Mesothelial cell of epicardium (in vitro differentiated cells): ENCODE measurements around the gene ABCA13. TPM values are rescaled to one million over a fixed set of nuclear protein-coding genes. Genes with fewer than 3 reads are reported as not detected.

ENCODE experiments used
- DNase-seq, 2 experiments: peaks; one replicate each; pipeline ENCODE4 v3.0.0; 2021; ENCODE audit warnings: low spot score in 2 of 2; ENCODE audit not compliant: unreplicated experiment in 2 of 2
- H3K27ac Mint-ChIP-seq: 2 replicates; pipeline ENCODE4 v1.8.0; 2021; ENCODE audit warnings: mixed read lengths
- H3K27me3 Mint-ChIP-seq: 2 replicates; pipeline ENCODE4 v1.8.0; 2021; ENCODE audit warnings: low read depth, mixed read lengths
- H3K36me3 Mint-ChIP-seq: 2 replicates; pipeline ENCODE4 v1.8.0; 2021; ENCODE audit warnings: mixed read lengths
- H3K4me1 Mint-ChIP-seq: 2 replicates; pipeline ENCODE4 v1.8.0; 2021; ENCODE audit warnings: mixed read lengths
- H3K4me3 Mint-ChIP-seq: 2 replicates; pipeline ENCODE4 v1.8.0; 2021; ENCODE audit warnings: mild to moderate bottlenecking, moderate library complexity, mixed read lengths
- H3K9me3 Mint-ChIP-seq: 2 replicates; pipeline ENCODE4 v1.8.0; 2021; ENCODE audit warnings: mixed read lengths
- total RNA-seq: library from RNA; stranded (reverse); gene quantifications from 3 replicates; pipeline ENCODE4 v1.2.1, GENCODE V29; 2021
- TF ChIP-seq, protein P1 (sequence below): fragments of 200-600 bp; sonication (generic); IDR thresholded peaks from one replicate; pipeline ENCODE4 v1.5.0; 2021; ENCODE audit warnings: antibody characterized with exemption; ENCODE audit not compliant: unreplicated experiment

The ABCA13 gene
- total RNA-seq, 1 donor from 2014 or later, result 0.29 TPM

DNA sequence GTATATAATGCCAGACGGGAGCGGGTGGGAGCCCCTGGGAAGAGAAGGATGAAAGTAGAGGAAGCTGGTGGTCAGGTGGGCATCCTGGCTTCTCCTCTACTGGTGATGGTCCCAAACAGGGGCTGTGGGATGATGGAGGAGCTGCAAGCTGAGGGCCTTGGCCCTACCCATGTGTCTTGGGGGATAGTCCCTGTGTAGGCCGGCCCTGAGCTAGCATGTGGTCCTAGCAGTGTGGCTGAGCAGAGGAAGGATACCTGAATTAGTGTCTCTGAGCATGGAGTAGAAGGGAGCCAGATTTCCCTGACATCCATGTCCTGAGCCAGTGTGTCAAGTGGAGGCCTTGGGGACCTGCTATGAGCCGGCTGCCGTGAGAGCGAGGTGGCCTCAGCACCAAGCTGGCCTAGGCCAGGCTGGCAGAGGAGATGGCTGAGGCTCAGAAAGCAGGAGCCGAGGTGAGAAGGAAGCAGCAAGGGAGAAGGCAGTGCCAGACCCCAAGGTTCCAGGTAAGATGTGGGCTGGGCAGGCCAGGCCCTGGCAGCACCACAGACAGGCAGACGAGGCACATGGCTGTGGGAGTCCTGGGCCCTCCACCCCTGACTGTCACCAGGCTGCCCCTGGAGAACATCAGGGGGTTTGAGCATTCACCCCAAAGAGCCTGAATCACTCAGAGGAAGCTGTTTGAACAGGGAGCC is 150.2 kb downstream of the ABCA13 start:
- H3K36me3 Mint-ChIP-seq, result no peaks in the 10 kb centered on the region
- H3K27ac Mint-ChIP-seq, result no peak overlapping the region
- no peak for DNase-seq
- no peaks in the 10 kb centered on the region for H3K27me3 Mint-ChIP-seq
- peaks cover 17% of the 10 kb centered on the region for H3K9me3 Mint-ChIP-seq
- no peak overlapping the region for H3K4me3 Mint-ChIP-seq
- TF ChIP-seq, protein P1, sequence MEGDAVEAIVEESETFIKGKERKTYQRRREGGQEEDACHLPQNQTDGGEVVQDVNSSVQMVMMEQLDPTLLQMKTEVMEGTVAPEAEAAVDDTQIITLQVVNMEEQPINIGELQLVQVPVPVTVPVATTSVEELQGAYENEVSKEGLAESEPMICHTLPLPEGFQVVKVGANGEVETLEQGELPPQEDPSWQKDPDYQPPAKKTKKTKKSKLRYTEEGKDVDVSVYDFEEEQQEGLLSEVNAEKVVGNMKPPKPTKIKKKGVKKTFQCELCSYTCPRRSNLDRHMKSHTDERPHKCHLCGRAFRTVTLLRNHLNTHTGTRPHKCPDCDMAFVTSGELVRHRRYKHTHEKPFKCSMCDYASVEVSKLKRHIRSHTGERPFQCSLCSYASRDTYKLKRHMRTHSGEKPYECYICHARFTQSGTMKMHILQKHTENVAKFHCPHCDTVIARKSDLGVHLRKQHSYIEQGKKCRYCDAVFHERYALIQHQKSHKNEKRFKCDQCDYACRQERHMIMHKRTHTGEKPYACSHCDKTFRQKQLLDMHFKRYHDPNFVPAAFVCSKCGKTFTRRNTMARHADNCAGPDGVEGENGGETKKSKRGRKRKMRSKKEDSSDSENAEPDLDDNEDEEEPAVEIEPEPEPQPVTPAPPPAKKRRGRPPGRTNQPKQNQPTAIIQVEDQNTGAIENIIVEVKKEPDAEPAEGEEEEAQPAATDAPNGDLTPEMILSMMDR, result no peak
- no peaks in the 10 kb centered on the region for H3K4me1 Mint-ChIP-seq

DNA sequence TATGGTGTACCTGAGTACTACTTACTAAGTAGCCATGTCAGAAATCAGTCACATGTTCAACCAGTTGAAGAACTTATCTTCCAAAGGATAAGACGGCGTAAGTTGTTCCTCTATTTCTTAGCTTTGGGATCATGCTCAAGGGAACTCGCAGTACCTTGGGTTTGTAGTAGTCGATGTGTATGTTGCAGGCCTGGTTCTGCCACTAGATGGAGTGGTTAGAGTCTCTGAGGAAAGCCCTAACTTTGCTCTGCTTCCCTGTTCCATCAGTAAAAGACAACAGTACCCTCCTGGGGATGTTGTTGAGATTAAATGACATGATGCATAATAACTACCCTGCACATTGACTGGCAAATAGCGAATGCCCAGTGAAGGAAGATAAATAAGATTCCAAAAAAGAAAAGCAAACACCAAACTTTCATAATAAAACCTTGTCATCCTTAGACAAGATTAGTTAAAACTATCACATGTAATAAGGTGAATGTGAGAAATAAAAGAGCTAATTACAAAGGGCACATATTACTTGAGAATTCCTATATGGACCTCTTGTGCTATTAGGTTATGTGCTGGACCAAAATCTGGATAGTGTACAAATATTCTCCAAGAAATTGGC is 165.9 kb downstream of the ABCA13 start:
- H3K4me1 Mint-ChIP-seq, result no peaks in the 10 kb centered on the region
- DNase-seq, result no peak
- peaks cover 1% of the 10 kb centered on the region for H3K9me3 Mint-ChIP-seq
- H3K4me3 Mint-ChIP-seq, result no peak overlapping the region
- TF ChIP-seq, protein P1, result no peak
- no peak overlapping the region for H3K27ac Mint-ChIP-seq
- H3K36me3 Mint-ChIP-seq, result no peaks in the 10 kb centered on the region
- H3K27me3 Mint-ChIP-seq, result peaks cover 11% of the 10 kb centered on the region

DNA sequence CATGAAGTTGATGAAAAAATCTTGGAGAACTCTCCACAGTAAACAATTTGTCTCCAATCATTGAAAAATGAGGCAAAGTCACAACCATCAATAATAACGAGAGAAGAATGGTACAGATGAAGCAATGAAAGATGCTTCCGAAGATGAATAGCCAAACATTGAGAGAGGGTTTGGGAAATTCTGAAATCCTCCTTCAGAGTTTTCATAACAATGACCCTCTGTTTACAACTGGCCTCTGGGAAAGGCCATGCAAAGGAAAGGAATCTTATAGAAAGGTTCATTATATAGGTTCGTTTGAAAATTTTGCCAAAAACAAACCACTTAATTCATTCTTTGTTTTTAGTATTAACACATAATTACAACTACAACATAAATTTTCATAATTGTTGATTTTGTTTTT is 166.5 kb downstream of the ABCA13 start:
- H3K27ac Mint-ChIP-seq, result no peak overlapping the region
- no peaks in the 10 kb centered on the region for H3K36me3 Mint-ChIP-seq
- peaks cover 9% of the 10 kb centered on the region for H3K27me3 Mint-ChIP-seq
- H3K4me3 Mint-ChIP-seq, result no peak overlapping the region
- TF ChIP-seq, protein P1, result no peak
- no peaks in the 10 kb centered on the region for H3K4me1 Mint-ChIP-seq
- peaks cover 8% of the 10 kb centered on the region for H3K9me3 Mint-ChIP-seq
- no peak for DNase-seq

DNA sequence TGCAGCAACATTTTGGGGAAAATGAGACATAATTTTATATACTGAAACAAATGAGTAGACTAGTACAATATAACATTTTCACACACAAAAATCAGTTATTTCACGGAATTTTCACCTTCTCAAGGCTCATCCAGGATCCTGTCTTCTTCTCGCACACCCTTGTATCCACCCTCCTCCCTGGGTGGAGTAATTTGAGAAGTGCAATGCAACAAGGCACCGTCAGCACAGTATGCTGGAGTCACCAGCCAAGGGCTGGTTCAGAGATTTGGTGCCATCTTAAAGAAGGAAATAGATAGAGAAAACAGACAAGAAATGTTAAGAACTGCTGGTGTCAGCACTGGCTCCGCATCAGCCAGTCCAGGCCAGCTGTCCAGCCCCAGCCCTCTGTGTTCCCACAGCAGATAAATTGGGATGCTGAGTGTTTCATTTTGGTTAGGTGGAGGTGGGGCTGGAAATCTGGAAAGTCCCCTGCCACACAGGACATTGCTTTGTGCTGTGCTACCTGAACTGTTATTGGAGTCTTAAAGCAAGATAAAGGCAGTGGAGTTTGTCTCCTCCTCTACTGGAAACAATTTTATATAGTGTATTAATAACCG is 176.1 kb downstream of the ABCA13 start:
- H3K27ac Mint-ChIP-seq, result no peak overlapping the region
- H3K36me3 Mint-ChIP-seq, result no peaks in the 10 kb centered on the region
- no peak overlapping the region for H3K4me3 Mint-ChIP-seq
- no peak for DNase-seq
- TF ChIP-seq, protein P1, result no peak
- H3K27me3 Mint-ChIP-seq, result peaks cover 4% of the 10 kb centered on the region
- peaks cover 10% of the 10 kb centered on the region for H3K4me1 Mint-ChIP-seq
- peaks cover 5% of the 10 kb centered on the region for H3K9me3 Mint-ChIP-seq

DNA sequence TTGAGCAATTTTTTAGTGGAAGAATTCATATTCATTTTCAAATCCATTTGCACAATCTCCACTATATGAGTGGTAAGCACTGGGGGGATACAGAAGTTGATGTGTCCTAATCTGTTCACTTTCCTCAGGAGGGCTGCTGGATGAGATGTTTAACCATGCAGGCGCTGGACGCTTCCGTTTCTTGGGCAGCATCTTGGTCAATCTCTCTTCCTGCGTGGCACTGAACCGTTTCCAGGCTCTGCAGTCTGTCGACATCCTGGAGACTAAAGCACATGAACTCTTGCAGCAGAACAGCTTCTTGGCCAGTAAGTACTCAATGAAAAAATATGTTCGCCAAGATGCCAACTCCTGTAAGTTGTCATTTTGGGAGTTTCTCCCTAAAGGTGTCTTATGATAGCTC is 179.3 kb downstream of the ABCA13 start:
- H3K4me3 Mint-ChIP-seq, result no peak overlapping the region
- no peak for DNase-seq
- H3K27ac Mint-ChIP-seq, result no peak overlapping the region
- H3K36me3 Mint-ChIP-seq, result no peaks in the 10 kb centered on the region
- H3K27me3 Mint-ChIP-seq, result peaks cover 20% of the 10 kb centered on the region
- no peaks in the 10 kb centered on the region for H3K9me3 Mint-ChIP-seq
- H3K4me1 Mint-ChIP-seq, result peaks cover 10% of the 10 kb centered on the region
- TF ChIP-seq, protein P1, result no peak
